ENCODE data around the gene ENO4.

Gene ENO4

DNA sequence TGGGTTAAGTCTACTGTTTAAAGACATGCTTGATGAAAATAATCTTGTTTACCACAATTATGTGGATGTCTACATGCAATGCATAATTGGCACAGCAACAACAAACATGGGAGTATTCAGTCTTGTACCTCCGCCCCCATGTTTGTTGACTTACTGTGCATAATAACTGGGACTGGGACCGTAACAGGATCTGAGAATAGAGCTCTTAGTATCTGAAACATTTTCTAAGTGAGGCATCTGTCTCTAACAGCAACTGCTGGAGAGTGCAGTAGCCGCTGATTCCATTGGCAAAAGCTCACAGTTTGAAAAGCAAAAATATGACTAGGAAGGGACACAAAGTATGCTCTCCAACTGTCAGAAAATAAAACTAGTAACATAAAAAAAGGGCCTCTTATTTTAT lies 61.6 kb downstream of the ENO4 start:
- no peak overlapping the region for H3K4me3 ChIP-seq (ENCODE audit: low read depth, low read length)
- TF ChIP-seq, protein P1, sequence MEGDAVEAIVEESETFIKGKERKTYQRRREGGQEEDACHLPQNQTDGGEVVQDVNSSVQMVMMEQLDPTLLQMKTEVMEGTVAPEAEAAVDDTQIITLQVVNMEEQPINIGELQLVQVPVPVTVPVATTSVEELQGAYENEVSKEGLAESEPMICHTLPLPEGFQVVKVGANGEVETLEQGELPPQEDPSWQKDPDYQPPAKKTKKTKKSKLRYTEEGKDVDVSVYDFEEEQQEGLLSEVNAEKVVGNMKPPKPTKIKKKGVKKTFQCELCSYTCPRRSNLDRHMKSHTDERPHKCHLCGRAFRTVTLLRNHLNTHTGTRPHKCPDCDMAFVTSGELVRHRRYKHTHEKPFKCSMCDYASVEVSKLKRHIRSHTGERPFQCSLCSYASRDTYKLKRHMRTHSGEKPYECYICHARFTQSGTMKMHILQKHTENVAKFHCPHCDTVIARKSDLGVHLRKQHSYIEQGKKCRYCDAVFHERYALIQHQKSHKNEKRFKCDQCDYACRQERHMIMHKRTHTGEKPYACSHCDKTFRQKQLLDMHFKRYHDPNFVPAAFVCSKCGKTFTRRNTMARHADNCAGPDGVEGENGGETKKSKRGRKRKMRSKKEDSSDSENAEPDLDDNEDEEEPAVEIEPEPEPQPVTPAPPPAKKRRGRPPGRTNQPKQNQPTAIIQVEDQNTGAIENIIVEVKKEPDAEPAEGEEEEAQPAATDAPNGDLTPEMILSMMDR (IDR thresholded peaks at IDR 0.05; ENCODE audit: low read depth, low read length): no peak
- in situ Hi-C loops (cut with HindIII; ENCODE audit: low sequenced_read_pairs): no loop called here
- DNase-seq (ENCODE audit: low read depth, low spot score): no peak

DNA sequence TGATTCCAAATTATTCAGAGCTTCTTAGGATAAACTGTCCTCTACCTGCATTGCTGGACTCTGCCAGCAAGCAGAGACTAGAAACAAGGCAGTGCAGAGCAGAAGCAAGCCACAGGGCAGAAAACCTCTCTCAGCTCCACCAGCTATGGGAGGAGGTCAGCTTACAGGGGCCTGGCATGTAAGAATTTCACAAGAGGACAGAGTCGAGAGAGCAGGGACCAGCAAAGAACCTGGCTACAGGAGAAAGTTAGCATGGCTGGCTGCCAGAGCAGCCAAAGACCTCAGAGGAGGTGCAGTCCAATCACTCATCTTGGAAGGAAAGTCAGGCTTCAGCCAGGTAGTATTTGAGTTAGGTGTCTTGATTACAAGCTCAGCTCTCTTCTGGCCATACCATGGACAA lies 62.9 kb downstream of the ENO4 start:
- no peak for DNase-seq (ENCODE audit: low read depth, low spot score)
- in situ Hi-C loops (cut with HindIII; ENCODE audit: low sequenced_read_pairs): no loop called here
- TF ChIP-seq, protein P1 (IDR thresholded peaks at IDR 0.05; ENCODE audit: low read depth, low read length): no peak
- no peak overlapping the region for H3K4me3 ChIP-seq (ENCODE audit: low read depth, low read length)

DNA sequence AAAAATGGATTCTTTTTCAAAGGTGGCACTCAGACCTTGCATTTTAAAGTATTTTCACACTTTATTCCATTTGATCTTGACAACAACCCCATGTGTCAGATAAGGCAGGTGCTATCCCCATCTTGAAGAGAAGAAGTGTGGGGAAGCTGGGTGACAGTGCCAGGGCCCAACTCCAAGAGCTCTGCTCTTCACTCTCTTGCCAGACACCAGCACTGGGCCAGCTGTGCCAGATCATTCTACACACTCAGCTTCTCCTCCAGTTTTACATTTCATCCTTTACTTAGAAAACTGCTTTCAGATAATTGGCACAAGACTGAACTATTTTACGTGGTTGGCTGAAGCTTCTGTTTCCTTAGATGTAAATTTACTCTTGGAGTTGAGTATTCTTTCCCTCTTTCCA lies 64.4 kb downstream of the ENO4 start:
- in situ Hi-C loops (cut with HindIII; ENCODE audit: low sequenced_read_pairs): no loop called here
- no peak overlapping the region for H3K4me3 ChIP-seq (ENCODE audit: low read depth, low read length)
- TF ChIP-seq, protein P1 (IDR thresholded peaks at IDR 0.05; ENCODE audit: low read depth, low read length): no peak
- no peak for DNase-seq (ENCODE audit: low read depth, low spot score)

DNA sequence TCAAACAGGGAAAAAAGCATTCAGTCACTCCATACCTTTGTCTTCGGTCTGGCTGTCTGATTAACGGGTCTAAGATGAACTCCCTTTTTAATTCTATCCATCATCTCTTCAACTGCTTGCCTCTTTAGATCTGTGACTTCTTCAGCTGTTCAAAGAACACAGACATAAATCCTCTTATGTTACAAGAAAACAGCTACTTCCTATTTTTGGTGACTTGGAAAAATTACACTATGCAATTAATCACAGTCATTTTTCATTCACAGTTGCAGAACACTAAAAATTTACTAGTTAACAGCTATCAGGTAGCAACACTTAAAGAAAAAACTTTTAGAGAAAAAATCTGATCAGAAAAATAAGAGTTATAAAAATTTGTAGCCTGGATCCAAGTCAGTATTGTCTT lies 66.0 kb downstream of the ENO4 start:
- TF ChIP-seq, protein P1 (IDR thresholded peaks at IDR 0.05; ENCODE audit: low read depth, low read length): no peak
- H3K4me3 ChIP-seq (ENCODE audit: low read depth, low read length): no peak overlapping the region
- in situ Hi-C loops (cut with HindIII; ENCODE audit: low sequenced_read_pairs): no loop called here
- DNase-seq (ENCODE audit: low read depth, low spot score): no peak

DNA sequence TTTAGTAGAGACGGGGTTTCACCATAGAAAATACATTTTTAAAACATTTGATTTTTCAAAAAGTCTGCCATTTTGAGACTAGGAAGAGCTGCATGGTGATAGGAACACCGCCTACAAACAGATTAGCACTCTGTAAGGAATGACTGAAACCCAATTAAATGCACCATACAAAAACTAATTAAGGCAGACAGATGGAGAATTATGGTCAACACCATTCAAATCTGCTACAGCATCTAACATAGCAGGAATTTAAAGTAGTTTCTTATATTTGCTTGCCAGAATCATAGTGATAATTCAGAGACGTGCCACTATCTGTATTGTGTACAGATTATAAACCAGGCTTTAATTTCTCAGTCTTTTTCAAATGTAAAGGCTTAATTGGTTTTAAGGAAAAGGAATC lies 68.2 kb downstream of the ENO4 start:
- H3K4me3 ChIP-seq (ENCODE audit: low read depth, low read length): no peak overlapping the region
- in situ Hi-C loops (cut with HindIII; ENCODE audit: low sequenced_read_pairs): no loop called here
- TF ChIP-seq, protein P1 (IDR thresholded peaks at IDR 0.05; ENCODE audit: low read depth, low read length): no peak
- DNase-seq (ENCODE audit: low read depth, low spot score): no peak

DNA sequence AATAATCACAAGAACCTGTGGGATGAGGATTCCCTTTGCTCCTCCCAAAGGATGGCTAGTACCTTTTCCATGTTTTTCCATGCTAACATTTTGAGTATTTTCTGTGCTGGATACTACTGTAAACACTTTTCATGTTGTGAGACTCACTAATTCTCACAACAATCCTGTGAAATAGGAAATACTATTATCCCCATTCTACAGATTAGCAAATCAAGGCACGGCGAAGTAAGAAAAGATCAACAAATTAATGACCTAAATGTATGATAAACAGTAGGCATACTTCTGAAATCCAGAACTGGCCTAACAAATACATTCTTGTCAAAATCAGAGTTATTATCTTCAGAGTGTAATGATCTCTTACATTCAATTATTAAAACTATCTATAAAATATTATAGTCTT lies 69.3 kb downstream of the ENO4 start:
- TF ChIP-seq, protein P1 (IDR thresholded peaks at IDR 0.05; ENCODE audit: low read depth, low read length): no peak
- no peak overlapping the region for H3K4me3 ChIP-seq (ENCODE audit: low read depth, low read length)
- DNase-seq (ENCODE audit: low read depth, low spot score): no peak
- in situ Hi-C loops (cut with HindIII; ENCODE audit: low sequenced_read_pairs): no loop called here

DNA sequence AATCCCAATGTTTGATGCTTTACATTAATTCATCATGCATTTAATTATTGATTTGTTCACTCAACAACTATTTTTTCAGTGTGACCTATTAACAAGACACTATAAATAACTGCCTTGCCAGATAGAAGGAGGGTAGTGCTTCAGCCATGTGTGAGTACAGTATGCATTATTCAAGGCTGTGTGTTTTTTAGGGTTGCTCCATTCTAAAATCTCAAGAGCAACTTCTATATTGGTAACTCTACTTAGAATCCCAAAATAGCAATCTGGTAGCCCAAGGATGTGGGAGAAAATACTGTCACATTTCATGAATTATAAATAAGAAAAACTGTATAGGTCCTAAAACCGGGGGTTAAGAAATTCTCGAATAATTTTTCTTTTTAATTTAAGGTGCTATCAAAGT lies 69.9 kb downstream of the ENO4 start:
- DNase-seq (ENCODE audit: low read depth, low spot score): no peak
- in situ Hi-C loops (cut with HindIII; ENCODE audit: low sequenced_read_pairs): no loop called here
- TF ChIP-seq, protein P1 (IDR thresholded peaks at IDR 0.05; ENCODE audit: low read depth, low read length): no peak
- no peak overlapping the region for H3K4me3 ChIP-seq (ENCODE audit: low read depth, low read length)

Data from astrocyte of the spinal cord (primary cell).